BE2C (cell line): ENCODE data around the gene TTC34.

Experiments used
- DNase-seq: peaks from one replicate; pipeline ENCODE4 v3.0.0-alpha.2; 2020
- H3K27me3 ChIP-seq: fragments of 250-450 bp; sonication (Bioruptor Pico); 2 replicates; pipeline ENCODE4 v1.5.1; 2020; ENCODE audit warnings: mild to moderate bottlenecking
- H3K36me3 ChIP-seq: fragments of 250-450 bp; sonication (Bioruptor Pico); 2 replicates; pipeline ENCODE4 v1.5.1; 2020; ENCODE audit warnings: mild to moderate bottlenecking
- H3K4me1 ChIP-seq: fragments of 250-450 bp; sonication (Bioruptor Pico); 2 replicates; pipeline ENCODE4 v1.5.1; 2020
- H3K4me3 ChIP-seq: 2 replicates; pipeline ENCODE4 v1.5.1; 2011; ENCODE audit warnings: low read depth, low read length
- H3K9me3 ChIP-seq: fragments of 250-450 bp; sonication (Bioruptor Pico); 2 replicates; pipeline ENCODE4 v1.5.1; 2020
- CTCF ChIP-seq: IDR thresholded peaks from 2 replicates; pipeline ENCODE4 v1.5.1; 2012; ENCODE audit warnings: mild to moderate bottlenecking, low read depth, low read length

Gene TTC34

GRCh38 chr1:2589431-2590232 lies 211.9 kb downstream of the TTC34 start:
- Histone ChIP-seq H3K36me3 (no peaks in the 10 kb centered on the region), H3K27me3 (no peaks in the 10 kb centered on the region), H3K4me1 (peaks cover 6% of the 10 kb centered on the region), H3K9me3 (no peaks in the 10 kb centered on the region), H3K4me3 (no peak overlapping the region)
- no peak for TF ChIP-seq CTCF
- no peak for DNase-seq

- H3K4me3 ChIP-seq = no peak overlapping the region
- no peaks in the 10 kb centered on the region for H3K27me3 ChIP-seq
- no peaks in the 10 kb centered on the region for H3K9me3 ChIP-seq
- no peak for DNase-seq
- no peak for TF ChIP-seq CTCF
- peaks cover 6% of the 10 kb centered on the region for H3K4me1 ChIP-seq
- no peaks in the 10 kb centered on the region for H3K36me3 ChIP-seq
Observed at GRCh38 chr1:2588661-2589430, 212.6 kb downstream of the TTC34 start.

GRCh38 chr1:2587860-2588571 lies 213.5 kb downstream of the TTC34 start:
- TF ChIP-seq CTCF = no peak
- Histone ChIP-seq H3K36me3 (no peaks in the 10 kb centered on the region), H3K4me1 (peaks cover 6% of the 10 kb centered on the region), H3K4me3 (no peak overlapping the region), H3K9me3 (no peaks in the 10 kb centered on the region), H3K27me3 (no peaks in the 10 kb centered on the region)
- no peak for DNase-seq

- Histone ChIP-seq H3K36me3 (no peaks in the 10 kb centered on the region), H3K4me3 (peak overlapping the region; percentile 55), H3K9me3 (no peaks in the 10 kb centered on the region), H3K27me3 (no peaks in the 10 kb centered on the region), H3K4me1 (peaks cover 6% of the 10 kb centered on the region)
- TF ChIP-seq CTCF = no peak
- no peak for DNase-seq
Observed at GRCh38 chr1:2587071-2587859, 214.2 kb downstream of the TTC34 start.

GRCh38 chr1:2586154-2587070 lies 215.1 kb downstream of the TTC34 start, which contains the start of gene PRXL2B:
Gene PRXL2B (plus strand): TSS chr1:2586777. CDS start chr1:2586886, 109 bp downstream.
- Histone ChIP-seq H3K9me3 (no peaks in the 10 kb centered on the region), H3K4me1 (peaks cover 6% of the 10 kb centered on the region), H3K4me3 (peak within 1 kb of the TSS; percentile 64), H3K27me3 (no peaks in the 10 kb centered on the region), H3K36me3 (no peaks in the 10 kb centered on the region)
- peak; percentile 96 for DNase-seq
- TF ChIP-seq CTCF = no peak
